Gastroesophageal sphincter (tissue), 4 donors: ENCODE measurements around the gene SOX4. TPM values are rescaled to one million over a fixed set of nuclear protein-coding genes. Genes with fewer than 3 reads are reported as not detected.

Source experiments
- ATAC-seq: fragments of 150-250 bp; one replicate; pipeline ENCODE4 v1.9.1; 2016; ENCODE audit warnings: mild to moderate bottlenecking, moderate library complexity
- H3K27ac ChIP-seq, 4 donors: fragments of 200-600 bp; sonication (generic) in 3 of 4; 1 replicate in 3 of 4; 2 replicates in 1 of 4; pipeline ENCODE4 v1.5.1; 2016 to 2019
- H3K27me3 ChIP-seq: fragments of 200-600 bp; sonication (generic); one replicate; pipeline ENCODE4 v1.5.1; 2019
- H3K36me3 ChIP-seq, 2 donors: fragments of 200-600 bp; sonication (generic); one replicate each; pipeline ENCODE4 v1.5.1; 2019; ENCODE audit warnings: control low read depth in 1 of 2
- H3K4me1 ChIP-seq, 3 donors: fragments of 200-600 bp; sonication (generic); 1 replicate in 2 of 3; 2 replicates in 1 of 3; pipeline ENCODE4 v1.5.1; 2016 to 2019; ENCODE audit warnings: control low read depth in 2 of 3
- H3K4me3 ChIP-seq, 2 donors: fragments of 200-600 bp; sonication (generic); one replicate each; pipeline ENCODE4 v1.5.1; 2019; ENCODE audit warnings: mild to moderate bottlenecking in 1 of 2, moderate library complexity in 1 of 2
- H3K9me3 ChIP-seq, 3 donors: fragments of 200-600 bp; sonication (generic); one replicate each; pipeline ENCODE4 v1.5.1; 2017 to 2019; ENCODE audit warnings: control low read depth in 2 of 3
- CTCF ChIP-seq, 4 experiments: fragments of 200-600 bp in 2 of 4; fragments of 450-650 bp in 2 of 4; sonication (generic) in 1 of 4; IDR thresholded peaks; one replicate each; pipeline ENCODE4 v1.5.1; 2017 to 2019; ENCODE audit warnings: antibody characterized with exemption in 4 of 4, mild to moderate bottlenecking in 2 of 4, moderate library complexity in 2 of 4
- EP300 ChIP-seq: sonication (generic); formaldehyde crosslinking; IDR thresholded peaks from one replicate; pipeline ENCODE4 v1.6.1; 2017; ENCODE audit warnings: antibody characterized with exemption, mild to moderate bottlenecking
- POLR2A ChIP-seq, 2 donors: fragments of 450-650 bp; IDR thresholded peaks; one replicate each; pipeline ENCODE4 v1.6.1; 2017; ENCODE audit warnings: antibody characterized with exemption in 2 of 2, mild to moderate bottlenecking in 2 of 2, moderate library complexity in 1 of 2
- POLR2AphosphoS5 ChIP-seq: sonication (generic); formaldehyde crosslinking; IDR thresholded peaks from one replicate; pipeline ENCODE4 v1.6.1; 2017; ENCODE audit warnings: antibody characterized with exemption
- WGBS, 2 donors: methylation state at CpG; one replicate each; pipeline ENCODE4 v1.1.5; 2018; ENCODE audit warnings: low coverage in 1 of 2; 5-methylcytosine and 5-hydroxymethylcytosine counted together
- total RNA-seq, 4 donors: library from RNA; depleted of rRNA; stranded (reverse); fragments of >200 nt; gene quantifications; one replicate each; pipeline ENCODE4 v1.1.0, GENCODE V29; 2016

SOX4 gene
- total RNA-seq, 4 donors from 2014 or later = 3.3 to 4.6 (median 4.1) TPM

- ATAC-seq = no peak
- no peaks in the 10 kb centered on the region for H3K36me3 ChIP-seq
- no peak overlapping the region for H3K4me3 ChIP-seq
- H3K9me3 ChIP-seq = no peaks in the 10 kb centered on the region
- H3K27me3 ChIP-seq = no peaks in the 10 kb centered on the region
- TF ChIP-seq POLR2A (IDR thresholded peaks at IDR 0.05) (no peak), EP300 (no peak), CTCF (IDR thresholded peaks at IDR 0.05) (no peak), POLR2AphosphoS5 (no peak)
- no peak overlapping the region for H3K27ac ChIP-seq
- WGBS, 2 donors = 58 to 68% methylated on average over 5 of the region's 5 CpGs
- no peaks in the 10 kb centered on the region for H3K4me1 ChIP-seq
Observed at GRCh38 chr6:21556968-21557721, 36.4 kb upstream of the SOX4 start.

DNA sequence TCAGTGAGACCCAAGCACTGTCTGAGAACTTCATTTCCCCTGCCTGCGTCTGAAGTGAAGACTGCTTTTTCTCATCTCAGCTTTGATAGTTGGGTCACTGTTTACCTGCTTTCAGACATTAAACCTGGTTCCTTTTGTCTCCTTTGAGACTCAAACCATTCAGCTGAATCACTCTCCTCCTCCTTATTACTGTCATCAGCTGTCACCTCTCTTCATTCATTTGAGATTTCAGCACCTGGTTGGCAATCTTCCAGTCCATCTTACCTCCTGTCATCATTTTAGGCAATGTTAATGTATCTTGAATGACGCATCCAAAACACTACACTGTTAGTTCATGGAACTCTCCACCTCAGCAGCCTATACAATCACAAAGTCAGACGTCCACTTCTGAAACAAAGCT is 34.3 kb upstream of the SOX4 start:
- ATAC-seq = no peak
- no peaks in the 10 kb centered on the region for H3K4me1 ChIP-seq
- H3K27me3 ChIP-seq = no peaks in the 10 kb centered on the region
- H3K4me3 ChIP-seq = no peak overlapping the region
- peaks cover 0 to 6% (median 0%) of the 10 kb centered on the region in 3 donors for H3K9me3 ChIP-seq
- 75 to 86% methylated on average over 2 to 3 of the region's 3 CpGs for WGBS, 2 donors
- no peak overlapping the region for H3K27ac ChIP-seq
- no peaks in the 10 kb centered on the region for H3K36me3 ChIP-seq
- TF ChIP-seq POLR2AphosphoS5 = no peak

DNA sequence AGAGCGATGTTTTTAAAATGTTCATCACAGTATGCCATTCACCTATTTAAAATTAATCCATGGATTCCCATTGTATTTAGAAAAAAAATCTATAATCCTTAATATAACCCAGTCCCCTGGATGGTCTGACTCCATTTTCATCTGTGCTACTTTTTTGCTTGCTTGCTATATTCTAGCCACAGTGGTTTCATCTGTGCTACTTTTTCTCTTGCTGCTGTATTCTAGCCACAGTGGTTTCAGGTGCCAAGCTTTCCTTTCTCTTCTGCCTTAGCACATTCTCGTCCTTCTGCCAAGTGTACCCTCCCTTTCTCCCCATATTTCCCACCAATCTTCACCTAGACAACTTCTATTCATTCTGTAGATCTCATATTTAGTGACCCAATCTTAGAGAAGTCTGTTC is 33.3 kb upstream of the SOX4 start:
- TF ChIP-seq CTCF (IDR thresholded peaks at IDR 0.05) (no peak), POLR2A (IDR thresholded peaks at IDR 0.05) (no peak), POLR2AphosphoS5 (no peak)

DNA sequence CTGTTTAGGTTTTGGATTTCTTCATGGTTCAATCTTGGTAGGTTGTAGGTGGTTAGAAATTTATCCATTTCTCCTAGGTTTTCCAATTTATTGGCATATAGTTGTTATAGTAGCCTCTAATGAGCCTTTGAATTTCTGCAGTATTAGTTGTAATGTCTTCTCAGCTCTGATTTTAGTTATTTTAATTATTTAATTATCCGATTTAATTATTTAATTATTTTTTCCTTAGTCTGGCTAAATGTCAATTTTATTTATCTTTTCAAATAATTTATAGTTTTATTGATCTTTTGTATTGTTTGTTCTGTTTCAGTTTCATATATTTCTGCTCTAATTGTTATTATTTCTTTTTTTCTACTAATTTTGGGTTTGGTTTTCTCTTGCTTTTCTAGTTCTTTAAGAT is 28.1 kb upstream of the SOX4 start:
- H3K4me1 ChIP-seq = no peaks in the 10 kb centered on the region
- no peak overlapping the region for H3K27ac ChIP-seq
- H3K27me3 ChIP-seq = no peaks in the 10 kb centered on the region
- no peak for ATAC-seq
- no peaks in the 10 kb centered on the region for H3K36me3 ChIP-seq
- 67 to 93% methylated on average over 1 of the region's 1 CpG for WGBS, 2 donors
- H3K4me3 ChIP-seq = no peak overlapping the region
- H3K9me3 ChIP-seq = peaks cover 0 to 6% (median 0%) of the 10 kb centered on the region in 3 donors
- TF ChIP-seq EP300 (no peak), POLR2A (IDR thresholded peaks at IDR 0.05) (no peak), POLR2AphosphoS5 (no peak), CTCF (IDR thresholded peaks at IDR 0.05) (no peak)

More for the DNA sequence above, 33.3 kb upstream of the SOX4 start:
- Histone ChIP-seq H3K4me3 (no peak overlapping the region), H3K27ac (no peak overlapping the region), H3K9me3 (peaks cover 0 to 6% (median 0%) of the 10 kb centered on the region in 3 donors), H3K4me1 (no peaks in the 10 kb centered on the region), H3K36me3 (no peaks in the 10 kb centered on the region), H3K27me3 (no peaks in the 10 kb centered on the region)
- WGBS, 2 donors = 71 to 100% methylated on average over 1 to 2 of the region's 2 CpGs
- no peak for ATAC-seq

DNA sequence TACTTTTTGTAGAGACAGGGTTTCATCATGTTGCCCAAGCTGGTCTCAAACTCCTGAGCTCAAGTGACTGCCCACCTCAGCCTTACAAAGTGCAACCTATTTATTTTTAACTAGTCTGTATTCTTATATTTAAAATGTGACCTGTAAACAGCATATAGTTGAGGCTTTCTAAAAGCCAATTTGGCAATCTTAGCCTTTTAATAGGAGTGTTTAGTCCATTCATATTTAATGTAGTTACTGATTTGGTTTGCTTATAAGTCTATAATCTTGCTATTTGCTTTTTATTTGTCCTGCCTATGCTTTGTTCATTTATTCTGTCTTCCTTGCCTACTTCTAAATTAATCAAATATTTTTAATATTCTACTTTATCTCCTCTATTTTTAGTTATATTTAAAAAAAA is 15.0 kb upstream of the SOX4 start:
- no peak overlapping the region for H3K27ac ChIP-seq
- H3K27me3 ChIP-seq = no peaks in the 10 kb centered on the region
- no peaks in the 10 kb centered on the region for H3K4me1 ChIP-seq
- no peak overlapping the region for H3K4me3 ChIP-seq
- H3K9me3 ChIP-seq = peaks cover 0 to 25% (median 0%) of the 10 kb centered on the region in 3 donors
- H3K36me3 ChIP-seq = no peaks in the 10 kb centered on the region
- no peak for TF ChIP-seq EP300
- TF ChIP-seq POLR2A (IDR thresholded peaks at IDR 0.05) = no peak
- TF ChIP-seq CTCF (IDR thresholded peaks at IDR 0.05) = no peak
- no peak for ATAC-seq
